Tibial nerve (tissue), 4 donors: ENCODE results near the gene SLC16A12. TPM values are rescaled to one million over a fixed set of nuclear protein-coding genes. Genes with fewer than 3 reads are reported as not detected.

Experiments used
- DNase-seq, 2 donors: peaks; one replicate each; pipeline ENCODE4 v3.0.0-alpha.2; 2019; ENCODE audit warnings: low spot score in 2 of 2
- H3K27ac ChIP-seq, 4 donors: fragments of 200-600 bp; sonication (generic) in 3 of 4; one replicate each; pipeline ENCODE4 v1.5.1; 2017 to 2019; ENCODE audit warnings: mild to moderate bottlenecking in 1 of 4
- H3K27me3 ChIP-seq, 2 donors: fragments of 200-600 bp; sonication (generic) in 1 of 2; one replicate each; pipeline versions ENCODE4 v1.5.1 to v1.6.0; 2017 to 2019
- H3K36me3 ChIP-seq, 3 donors: fragments of 200-600 bp; sonication (generic); one replicate each; pipeline ENCODE4 v1.5.1; 2018 to 2019
- H3K4me1 ChIP-seq, 4 donors: fragments of 200-600 bp; sonication (generic) in 3 of 4; one replicate each; pipeline ENCODE4 v1.5.1; 2017 to 2019
- H3K4me3 ChIP-seq, 4 donors: fragments of 200-600 bp; sonication (generic) in 3 of 4; one replicate each; pipeline ENCODE4 v1.5.1; 2017 to 2019; ENCODE audit warnings: mild to moderate bottlenecking in 1 of 4, moderate library complexity in 1 of 4
- H3K9me3 ChIP-seq, 4 donors: fragments of 200-600 bp; sonication (generic) in 3 of 4; one replicate each; pipeline ENCODE4 v1.5.1; 2017 to 2019
- CTCF ChIP-seq, 5 experiments: fragments of 200-600 bp in 3 of 5; fragments of 450-650 bp in 2 of 5; sonication (generic) in 3 of 5; IDR thresholded peaks; one replicate each; pipeline ENCODE4 v1.5.1; 2016 to 2019; ENCODE audit warnings: antibody characterized with exemption in 5 of 5, mild to moderate bottlenecking in 3 of 5, moderate library complexity in 2 of 5
- EP300 ChIP-seq, 2 donors: sonication (generic); formaldehyde crosslinking; IDR thresholded peaks; one replicate each; pipeline ENCODE4 v1.6.1; 2017; ENCODE audit warnings: antibody characterized with exemption in 2 of 2, mild to moderate bottlenecking in 1 of 2
- POLR2A ChIP-seq, 2 donors: fragments of 450-650 bp; IDR thresholded peaks; one replicate each; pipeline ENCODE4 v1.6.1; 2017; ENCODE audit warnings: antibody characterized with exemption in 2 of 2, mild to moderate bottlenecking in 2 of 2, moderate library complexity in 2 of 2
- WGBS, 2 donors: methylation state at CpG; one replicate each; pipeline ENCODE4 v1.1.5; 2018; 5-methylcytosine and 5-hydroxymethylcytosine counted together
- total RNA-seq, 4 donors: library from RNA; depleted of rRNA; stranded (reverse); fragments of >200 nt; gene quantifications; one replicate each; pipeline ENCODE4 v1.1.0, GENCODE V29; 2016

The SLC16A12 gene
- total RNA-seq, 4 donors from 2014 or later: 25.8 to 45.4 (median 42.8) TPM

DNA sequence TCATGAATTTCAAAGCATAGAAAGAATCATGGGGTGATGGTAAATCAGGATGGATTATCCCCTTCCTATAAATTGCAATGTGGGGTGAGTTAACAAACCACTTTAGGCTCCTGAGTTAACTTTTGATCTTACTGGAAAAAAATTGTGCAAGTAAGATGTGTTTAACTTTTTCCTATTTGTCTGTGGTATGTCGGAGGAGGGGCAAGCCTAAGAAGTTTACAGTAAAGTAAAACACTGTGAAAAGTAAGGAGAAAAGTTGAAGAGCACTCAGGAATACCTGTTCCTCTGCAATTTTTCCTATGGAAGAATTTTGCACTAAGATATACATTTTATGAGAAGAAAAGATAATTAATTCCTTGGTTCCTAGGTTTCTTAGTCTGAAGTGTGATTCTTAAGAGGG, 76.6 kb downstream of the SLC16A12 start:
- Histone ChIP-seq H3K4me1 (peaks cover 0 to 10% (median 0%) of the 10 kb centered on the region in 4 donors), H3K27me3 (no peaks in the 10 kb centered on the region), H3K27ac (no peak overlapping the region), H3K36me3 (no peaks in the 10 kb centered on the region), H3K9me3 (no peaks in the 10 kb centered on the region), H3K4me3 (no peak overlapping the region)
- DNase-seq: no peak
- 83 to 85% methylated on average over 1 of the region's 1 CpG for WGBS, 2 donors
- no peak for TF ChIP-seq CTCF (IDR thresholded peaks at IDR 0.05)
- no peak for TF ChIP-seq EP300 (IDR thresholded peaks at IDR 0.05)
- no peak for TF ChIP-seq POLR2A (IDR thresholded peaks at IDR 0.05)

DNA sequence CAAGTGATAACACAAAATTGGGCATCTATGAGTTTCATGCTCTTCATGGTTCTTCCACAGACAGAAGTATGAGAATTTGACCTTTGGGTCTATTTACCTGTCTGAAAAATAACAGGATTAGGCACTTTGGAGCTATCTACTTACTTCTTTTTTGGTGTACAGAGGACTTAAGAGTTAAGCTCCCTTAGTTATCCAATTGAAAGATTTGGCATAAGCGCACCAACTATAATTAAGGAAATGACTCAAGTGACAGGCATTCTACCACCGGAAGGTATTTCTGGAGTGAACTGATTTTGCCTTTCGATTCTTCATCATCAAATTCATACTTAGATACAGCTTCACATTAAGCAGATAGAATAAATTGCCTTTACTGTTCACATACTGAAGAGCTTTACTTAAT, 77.1 kb downstream of the SLC16A12 start:
- H3K4me1 ChIP-seq: peaks cover 0 to 10% (median 0%) of the 10 kb centered on the region in 4 donors
- TF ChIP-seq CTCF (IDR thresholded peaks at IDR 0.05) (no peak), EP300 (IDR thresholded peaks at IDR 0.05) (no peak), POLR2A (IDR thresholded peaks at IDR 0.05) (no peak)
- no peak overlapping the region for H3K27ac ChIP-seq
- H3K4me3 ChIP-seq: no peak overlapping the region
- DNase-seq: no peak
- H3K9me3 ChIP-seq: no peaks in the 10 kb centered on the region
- H3K27me3 ChIP-seq: no peaks in the 10 kb centered on the region
- H3K36me3 ChIP-seq: no peaks in the 10 kb centered on the region
- 54 to 65% methylated on average over 3 of the region's 3 CpGs for WGBS, 2 donors

DNA sequence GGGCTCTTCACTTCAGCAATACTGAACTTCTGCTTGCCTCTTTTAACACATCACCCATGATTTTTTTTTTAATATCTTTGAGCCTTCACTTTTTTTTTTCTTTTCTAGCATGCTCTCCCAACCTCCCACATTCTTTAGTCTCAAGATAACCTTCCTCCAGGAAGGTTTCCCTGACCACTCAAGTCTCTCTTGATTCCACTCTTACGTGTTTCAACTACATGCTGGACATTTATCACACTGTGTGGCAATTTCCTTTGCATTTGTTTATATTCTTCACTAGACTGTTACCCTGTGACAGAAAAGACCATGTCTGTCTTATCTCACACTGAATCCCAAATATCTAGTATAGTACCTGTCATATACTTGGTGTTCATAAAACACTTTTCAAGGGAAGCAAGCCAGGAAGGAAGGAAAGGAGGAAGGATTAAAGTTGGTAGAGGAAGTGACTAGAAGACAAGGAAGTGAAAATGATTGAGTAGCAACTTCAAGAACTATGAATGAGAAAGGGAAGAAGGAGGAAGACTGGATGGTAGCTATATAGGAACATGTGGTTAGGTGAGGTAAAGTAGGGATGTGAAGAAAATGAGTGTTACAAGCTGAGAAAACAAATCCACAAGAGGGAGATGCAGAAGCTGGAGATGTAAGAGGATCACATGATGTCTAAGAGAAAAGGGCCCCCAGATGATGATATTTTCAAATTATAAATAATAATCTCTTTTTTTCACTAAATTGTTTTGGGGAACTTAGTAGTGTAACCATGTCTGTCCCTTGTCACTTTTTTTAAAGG, 80.6 kb downstream of the SLC16A12 start:
- Histone ChIP-seq H3K27me3 (no peaks in the 10 kb centered on the region), H3K4me3 (no peak overlapping the region), H3K27ac (no peak overlapping the region), H3K4me1 (peaks cover 0 to 10% (median 0%) of the 10 kb centered on the region in 4 donors), H3K9me3 (no peaks in the 10 kb centered on the region), H3K36me3 (no peaks in the 10 kb centered on the region)
- TF ChIP-seq POLR2A (IDR thresholded peaks at IDR 0.05) (no peak), EP300 (IDR thresholded peaks at IDR 0.05) (no peak), CTCF (IDR thresholded peaks at IDR 0.05) (no peak)
- WGBS, 2 donors: 88 to 100% methylated on average over 1 of the region's 1 CpG
- no peak for DNase-seq

GRCh38 chr10:89452193-89452592, 83.2 kb downstream of the SLC16A12 start:
- H3K4me1 ChIP-seq: no peaks in the 10 kb centered on the region
- 68% methylated on average over 1 of the region's 1 CpG for WGBS, 2 donors

More at GRCh38 chr10:89452193-89452592, 83.2 kb downstream of the SLC16A12 start:
- no peaks in the 10 kb centered on the region for H3K27me3 ChIP-seq
- DNase-seq: no peak
- no peak overlapping the region for H3K4me3 ChIP-seq
- no peaks in the 10 kb centered on the region for H3K9me3 ChIP-seq
- no peaks in the 10 kb centered on the region for H3K36me3 ChIP-seq
- H3K27ac ChIP-seq: no peak overlapping the region
- TF ChIP-seq EP300 (IDR thresholded peaks at IDR 0.05) (no peak), CTCF (IDR thresholded peaks at IDR 0.05) (no peak), POLR2A (IDR thresholded peaks at IDR 0.05) (no peak)
